ENCODE results near the gene GPR15LG.
A peak's percentile ranks its signal among the peaks of the same experiment; 100 is the strongest.
"Not testable (repeated sequence)": the region's sequence is repeated elsewhere in the genome, so short reads cannot be mapped to it uniquely, and the experiment has no call there.

Gene GPR15LG

DNA sequence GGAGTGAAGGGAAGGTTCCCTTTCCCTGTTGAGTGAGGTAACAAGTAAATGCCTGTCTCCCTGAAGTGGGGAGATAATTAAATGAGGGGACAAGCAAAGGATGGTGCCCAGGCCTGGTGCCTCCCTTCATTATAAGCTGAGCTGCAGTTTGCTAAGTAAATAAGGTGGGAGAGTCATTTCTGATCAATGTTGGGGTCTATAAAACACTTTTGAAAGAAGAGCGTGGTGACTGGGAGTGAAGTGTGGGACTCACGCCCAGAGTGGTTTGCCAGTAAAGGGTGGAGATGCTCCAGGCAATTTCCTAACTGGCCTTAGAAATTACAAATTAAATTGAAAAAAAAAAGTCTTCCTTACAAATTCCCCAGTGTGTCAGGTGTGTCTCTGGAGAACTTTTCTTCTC is 9.6 kb upstream of the GPR15LG start:
- intact Hi-C loops (cut with DNase I), result no loop called here

DNA sequence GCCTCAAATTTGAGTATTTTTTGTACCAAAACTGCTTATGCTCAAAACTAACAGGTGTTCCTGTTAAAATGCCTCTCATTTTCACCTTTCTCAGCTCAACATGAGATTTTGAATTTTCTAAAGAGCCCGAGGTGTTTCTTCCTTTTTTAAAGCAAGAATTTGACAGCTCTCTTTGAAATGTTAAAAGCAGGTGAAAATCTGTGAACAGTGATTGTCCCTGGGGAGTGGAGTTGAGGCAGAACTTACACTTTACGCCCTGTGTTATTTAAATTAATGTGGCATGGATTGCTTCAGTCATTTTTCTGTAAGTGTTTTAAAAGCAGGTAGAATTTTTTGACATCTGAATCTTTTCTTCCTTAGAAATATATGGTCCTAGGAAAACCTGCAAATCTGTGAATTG is 9.2 kb upstream of the GPR15LG start:
- intact Hi-C loops (cut with DNase I), result no loop called here
- no peak for DNase-seq

More for the DNA sequence above, 9.6 kb upstream of the GPR15LG start:
- no peak for DNase-seq

GRCh38 chr10:84166620-84167288 is 6.8 kb upstream of the GPR15LG start:
- intact Hi-C loops (cut with DNase I), result no loop called here
- no peak for DNase-seq

DNA sequence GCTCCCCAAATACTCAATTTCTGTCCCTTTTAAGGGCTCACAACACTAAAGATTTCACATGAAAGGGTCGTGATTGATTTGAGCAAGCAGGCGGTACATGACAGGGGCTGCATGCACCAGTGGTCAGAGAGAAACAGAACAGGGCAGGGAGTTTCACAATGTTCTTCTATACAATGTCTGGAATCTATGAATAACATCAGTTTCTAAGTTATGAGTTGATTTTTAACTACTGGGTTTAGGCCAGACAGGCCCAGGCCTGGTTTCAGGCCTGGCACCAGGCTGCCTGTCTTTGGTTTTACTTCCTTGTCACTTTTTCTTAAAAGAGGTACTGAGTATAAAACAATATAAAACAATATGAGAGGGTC is 6.3 kb upstream of the GPR15LG start:
- intact Hi-C loops (cut with DNase I); DNase-seq: not testable (repeated sequence)

DNA sequence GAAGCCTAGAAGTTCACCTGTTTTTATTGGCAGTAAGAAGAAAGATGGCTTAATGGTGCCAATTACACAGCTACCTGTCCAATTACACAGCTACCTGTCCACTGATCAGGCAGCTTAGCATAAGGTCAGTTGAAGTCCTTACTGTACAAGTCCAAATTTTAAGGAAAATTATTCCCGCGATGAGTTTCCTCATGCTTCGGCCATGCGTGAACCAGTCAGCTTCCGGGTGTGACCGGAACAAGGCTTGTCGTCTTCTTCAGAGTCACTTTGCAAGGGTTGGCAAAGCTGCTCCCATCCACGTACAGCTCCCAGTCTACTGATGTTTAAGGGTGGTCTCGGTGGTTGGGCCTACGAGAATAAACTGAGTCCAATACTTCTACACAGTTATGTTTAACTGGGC is 5.2 kb upstream of the GPR15LG start:
- DNase-seq; intact Hi-C loops (cut with DNase I): not testable (repeated sequence)

GRCh38 chr10:84171237-84171636 is 2.4 kb upstream of the GPR15LG start:
- DNase-seq; intact Hi-C loops (cut with DNase I): not testable (repeated sequence)

DNA sequence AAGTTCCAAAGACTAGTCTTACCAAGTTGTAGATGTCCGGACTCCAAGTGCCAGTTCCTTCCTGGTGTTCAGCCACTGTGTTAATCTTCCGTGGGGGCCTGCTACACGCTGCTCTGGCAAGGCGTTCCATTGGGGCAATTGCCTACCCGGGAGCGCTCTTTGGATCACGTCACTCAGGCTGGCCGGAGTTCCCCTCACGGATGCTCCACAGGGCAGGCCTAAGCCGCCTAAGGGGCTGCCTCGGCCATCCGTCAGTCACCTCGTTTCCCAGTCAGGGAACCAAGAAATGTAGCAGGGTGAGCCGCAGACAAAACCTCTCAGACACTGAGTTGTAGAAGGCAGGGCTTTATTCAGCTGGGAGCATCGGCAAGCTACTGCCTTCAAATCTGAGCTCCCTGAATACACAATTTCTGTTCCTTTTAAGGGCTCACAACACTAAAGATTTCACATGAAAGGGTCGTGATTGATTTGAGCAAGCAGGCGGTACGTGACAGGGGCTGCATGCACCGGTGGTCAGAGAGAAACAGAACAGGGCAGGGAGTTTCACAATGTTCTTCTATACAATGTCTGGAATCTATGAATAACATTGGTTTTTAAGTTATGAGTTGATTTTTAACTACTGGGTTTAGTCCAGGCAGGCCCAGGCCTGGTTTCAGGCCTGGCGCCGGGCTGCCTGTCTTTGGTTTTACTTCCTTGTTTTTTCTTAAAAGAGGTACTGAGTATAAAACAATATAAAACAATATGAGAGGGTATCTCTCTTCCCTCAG is 1.7 kb upstream of the GPR15LG start:
- DNase-seq; intact Hi-C loops (cut with DNase I): not testable (repeated sequence)

DNA sequence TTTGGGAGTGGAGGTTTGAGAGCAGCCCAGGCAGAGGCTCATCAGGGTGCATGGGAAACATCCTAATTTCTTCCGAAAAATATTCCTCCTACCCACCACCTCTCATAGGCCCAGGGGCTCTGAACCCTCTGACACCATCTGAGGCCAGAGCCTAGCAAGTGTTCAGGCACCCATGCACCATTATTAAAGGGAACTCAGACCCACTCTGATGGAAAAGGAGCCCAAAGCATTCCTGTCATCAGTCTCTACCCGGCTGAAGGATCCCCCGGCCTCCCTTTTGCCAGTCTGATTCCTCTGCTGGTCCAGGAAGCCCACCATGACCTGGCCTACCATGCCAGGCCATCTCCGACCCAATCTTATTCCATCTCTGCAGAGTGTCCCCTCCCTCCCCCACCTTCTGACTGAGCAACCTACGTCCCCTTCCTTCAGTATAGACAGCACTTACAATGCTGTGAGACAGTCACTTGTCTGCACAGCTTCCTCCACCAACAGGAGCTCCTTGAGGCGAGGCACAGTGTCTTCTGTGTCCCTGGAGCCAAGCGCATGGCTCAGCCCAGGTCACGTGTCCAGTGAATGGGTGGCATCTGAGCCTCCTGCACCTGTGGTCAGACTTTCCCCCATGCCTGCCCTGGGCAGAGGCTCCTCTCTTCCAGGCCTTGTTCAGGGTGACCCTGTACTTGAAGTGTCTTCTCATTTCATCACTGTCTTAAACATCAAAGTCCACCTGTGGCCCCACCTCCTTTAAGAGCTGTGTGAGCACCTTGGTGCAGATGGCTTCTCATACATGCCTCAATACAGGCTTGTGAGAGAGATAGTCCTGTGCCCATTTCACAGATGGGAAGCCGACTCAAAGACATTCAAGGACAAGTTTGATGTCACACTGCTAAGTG is 889 bp upstream of the GPR15LG start:
- intact Hi-C loops (cut with DNase I), result no loop called here
- DNase-seq, result no peak

- DNase-seq, result no peak
- intact Hi-C loops (cut with DNase I), result no loop called here
These were observed 1.8 kb downstream of the GPR15LG start for GRCh38 chr10:84175436-84175835.

GRCh38 chr10:84176351-84176750 is 2.8 kb downstream of the GPR15LG start:
- intact Hi-C loops (cut with DNase I), result no loop called here
- DNase-seq, result no peak

- intact Hi-C loops (cut with DNase I), result no loop called here
- DNase-seq, result peak in 1 of 10 donors; percentile 68
These were observed 3.4 kb downstream of the GPR15LG start for GRCh38 chr10:84176836-84177474.

DNA sequence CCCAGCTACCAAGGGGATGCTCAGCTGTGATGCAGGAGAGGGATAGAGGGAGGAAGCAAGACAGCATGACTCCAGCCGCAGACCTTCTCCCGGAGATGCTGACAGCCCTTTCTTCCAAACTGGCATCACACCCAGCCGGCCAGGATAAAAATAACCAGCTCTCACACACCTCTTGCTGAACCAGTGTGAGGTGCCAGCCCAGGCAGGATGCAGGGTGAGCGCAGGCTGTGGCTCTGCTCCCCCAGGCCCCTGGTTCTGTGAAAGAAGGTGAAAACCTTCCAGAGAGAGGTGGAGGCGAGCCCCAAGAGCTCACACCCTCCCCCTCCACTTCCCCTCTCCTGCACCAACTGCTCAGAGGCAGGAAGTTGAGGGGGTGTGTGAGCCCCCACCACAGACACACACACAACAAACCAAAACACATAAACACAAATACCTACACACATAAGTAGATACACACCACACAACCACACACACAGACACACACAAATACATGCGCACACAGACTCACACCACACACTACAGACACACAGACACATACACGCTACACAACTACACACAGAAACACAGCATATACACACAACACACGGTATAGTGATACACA is 4.0 kb downstream of the GPR15LG start:
- peak in 7 of 10 donors; percentile 35 to 91 (median 44) for DNase-seq
- intact Hi-C loops (cut with DNase I), result no loop called here

DNA sequence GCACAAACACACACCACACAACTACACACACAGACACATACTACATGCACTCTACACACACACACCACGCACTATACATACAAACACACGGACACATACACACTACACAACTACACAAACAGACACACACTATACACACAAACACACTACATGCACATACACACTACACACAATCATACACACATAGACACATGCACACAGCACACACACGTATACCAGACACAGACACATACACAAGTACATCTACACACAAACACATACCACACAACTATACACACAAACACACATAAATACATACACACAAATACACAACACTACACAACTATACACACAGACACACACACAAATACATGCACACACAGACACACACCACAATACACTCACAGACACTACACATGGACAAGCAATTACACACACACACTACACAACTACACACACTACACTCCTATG is 4.6 kb downstream of the GPR15LG start:
- no peak for DNase-seq
- intact Hi-C loops (cut with DNase I), result no loop called here

DNA sequence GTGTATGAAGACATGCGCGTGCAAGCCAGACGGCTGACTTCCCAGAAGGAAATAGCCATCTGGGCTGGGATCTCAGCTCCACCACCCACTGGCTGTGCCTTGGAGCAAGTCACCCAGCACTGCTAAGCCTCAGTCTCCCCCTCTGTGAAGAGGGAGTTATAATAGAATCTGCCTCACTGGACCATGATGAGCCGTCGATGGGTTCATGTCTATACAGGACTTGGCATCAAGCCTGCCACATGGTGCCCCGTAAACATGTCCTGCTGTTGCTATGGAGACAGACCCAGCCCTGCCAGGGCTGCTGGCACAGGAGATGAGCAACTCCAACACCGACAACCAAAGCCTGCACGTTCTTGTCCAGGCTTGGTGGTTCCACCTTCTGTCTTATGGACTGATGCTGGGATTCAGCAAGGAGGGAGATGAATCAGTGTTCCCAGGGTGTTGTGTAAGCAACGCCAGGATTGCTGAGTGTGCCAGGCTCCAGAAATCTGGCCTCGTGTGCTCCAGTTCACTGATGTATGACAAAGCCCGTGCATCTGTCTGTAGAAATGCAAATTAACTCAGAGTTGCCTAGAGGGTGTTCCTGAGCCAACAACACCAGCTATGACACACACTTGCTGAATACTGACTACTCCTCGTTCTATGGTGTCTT is 5.6 kb downstream of the GPR15LG start:
- peak in 8 of 10 donors; percentile 30 to 92 (median 62) for DNase-seq
- intact Hi-C loops (cut with DNase I), result no loop called here

DNA sequence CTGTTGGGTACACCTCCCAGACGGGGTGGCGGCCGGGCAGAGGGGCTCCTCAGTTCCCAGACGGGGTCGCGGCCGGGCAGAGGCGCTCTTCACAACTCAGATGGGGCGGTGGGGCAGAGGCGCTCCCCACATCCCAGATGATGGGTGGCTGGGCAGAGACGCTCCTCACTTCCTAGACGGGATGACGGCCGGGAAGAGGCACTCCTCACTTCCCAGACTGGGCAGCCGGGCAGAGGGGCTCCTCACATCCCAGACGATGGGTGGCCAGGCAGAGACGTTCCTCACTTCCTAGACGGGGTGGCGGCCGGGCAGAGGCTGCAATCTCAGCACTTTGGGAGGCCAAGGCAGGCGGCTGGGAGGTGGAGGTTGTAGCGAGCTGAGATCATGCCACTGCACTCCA is 6.8 kb downstream of the GPR15LG start:
- intact Hi-C loops (cut with DNase I); DNase-seq: not testable (repeated sequence)

GRCh38 chr10:84181631-84182030 is 8.0 kb downstream of the GPR15LG start:
- intact Hi-C loops (cut with DNase I), result no loop called here
- no peak for DNase-seq

GRCh38 chr10:84184517-84184916 is 10.9 kb downstream of the GPR15LG start:
- intact Hi-C loops (cut with DNase I), result no loop called here
- no peak for DNase-seq

DNA sequence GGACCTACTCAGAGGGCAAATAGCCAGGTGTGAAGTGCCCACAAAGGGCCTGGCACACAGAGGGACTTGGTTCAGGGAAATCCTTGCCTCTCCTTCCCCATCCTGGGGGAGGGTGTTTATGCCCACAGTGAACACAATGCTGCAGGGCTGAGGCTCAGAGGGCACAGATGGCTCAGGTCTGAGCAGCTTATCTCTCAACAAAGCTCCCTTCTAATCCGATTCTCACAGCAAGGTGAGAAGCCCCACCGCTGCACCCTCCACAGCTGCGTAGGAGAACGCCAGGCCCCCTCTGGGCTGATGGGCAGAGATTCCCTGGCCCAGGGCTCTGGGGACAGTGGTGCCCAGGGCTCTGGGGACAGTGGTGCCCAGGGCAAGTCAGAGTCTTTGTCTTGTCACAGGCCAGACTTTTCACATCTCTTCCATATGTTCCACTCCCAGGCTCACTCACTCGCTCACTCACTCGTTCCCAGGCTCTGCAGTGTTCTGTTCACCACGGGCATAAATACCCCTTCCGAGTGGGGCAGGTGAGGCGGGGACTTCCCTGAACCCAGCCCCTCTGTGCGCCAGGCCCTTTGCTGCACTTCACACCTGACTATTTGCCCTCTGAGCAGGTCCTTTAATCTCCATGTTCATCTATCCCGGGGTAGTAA is 12.1 kb downstream of the GPR15LG start:
- no peak for DNase-seq
- intact Hi-C loops (cut with DNase I), result no loop called here

GRCh38 chr10:84188815-84189214 is 15.2 kb downstream of the GPR15LG start:
- no peak for DNase-seq
- intact Hi-C loops (cut with DNase I), result no loop called here

Data from posterior cingulate gyrus (tissue), 11 donors.